Prostate gland (tissue), 2 donors: ENCODE results near the gene LAMA2.

ENCODE experiments used
- POLR2A ChIP-seq: fragments of 450-650 bp; IDR thresholded peaks from one replicate; pipeline ENCODE4 v1.6.1; 2016; ENCODE audit warnings: antibody characterized with exemption, mild to moderate bottlenecking
- POLR2AphosphoS5 ChIP-seq: sonication (generic); formaldehyde crosslinking; IDR thresholded peaks from one replicate; pipeline ENCODE4 v1.6.1; 2017; ENCODE audit warnings: antibody characterized with exemption
- TF ChIP-seq, protein P1 (sequence below), 4 experiments: fragments of 200-600 bp in 2 of 4; fragments of 450-650 bp in 2 of 4; sonication (generic) in 2 of 4; IDR thresholded peaks; 1 replicate in 3 of 4; 2 replicates in 1 of 4; pipeline ENCODE4 v1.5.1; 2016 to 2019; ENCODE audit warnings: antibody characterized with exemption in 4 of 4, mild to moderate bottlenecking in 2 of 4, moderate library complexity in 2 of 4

DNA sequence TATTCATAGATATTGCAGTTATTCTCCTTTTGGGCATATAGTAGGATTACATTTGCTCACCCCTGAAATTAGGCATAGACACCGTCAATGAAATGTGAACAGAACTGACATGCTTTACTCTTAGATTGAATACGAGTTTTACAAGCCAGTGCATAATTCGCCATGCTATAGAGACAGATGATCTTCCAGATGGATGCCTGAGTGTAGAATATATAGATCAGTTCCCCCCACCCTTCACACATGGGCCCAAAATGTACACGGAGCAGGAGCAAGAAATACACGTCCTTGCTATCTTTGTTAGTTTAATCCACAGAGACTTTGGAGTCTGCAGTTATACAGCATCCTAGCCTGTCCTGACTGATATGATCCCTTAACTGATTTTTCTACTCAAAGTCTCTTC, 47.4 kb downstream of the LAMA2 start:
- TF ChIP-seq, protein P1, sequence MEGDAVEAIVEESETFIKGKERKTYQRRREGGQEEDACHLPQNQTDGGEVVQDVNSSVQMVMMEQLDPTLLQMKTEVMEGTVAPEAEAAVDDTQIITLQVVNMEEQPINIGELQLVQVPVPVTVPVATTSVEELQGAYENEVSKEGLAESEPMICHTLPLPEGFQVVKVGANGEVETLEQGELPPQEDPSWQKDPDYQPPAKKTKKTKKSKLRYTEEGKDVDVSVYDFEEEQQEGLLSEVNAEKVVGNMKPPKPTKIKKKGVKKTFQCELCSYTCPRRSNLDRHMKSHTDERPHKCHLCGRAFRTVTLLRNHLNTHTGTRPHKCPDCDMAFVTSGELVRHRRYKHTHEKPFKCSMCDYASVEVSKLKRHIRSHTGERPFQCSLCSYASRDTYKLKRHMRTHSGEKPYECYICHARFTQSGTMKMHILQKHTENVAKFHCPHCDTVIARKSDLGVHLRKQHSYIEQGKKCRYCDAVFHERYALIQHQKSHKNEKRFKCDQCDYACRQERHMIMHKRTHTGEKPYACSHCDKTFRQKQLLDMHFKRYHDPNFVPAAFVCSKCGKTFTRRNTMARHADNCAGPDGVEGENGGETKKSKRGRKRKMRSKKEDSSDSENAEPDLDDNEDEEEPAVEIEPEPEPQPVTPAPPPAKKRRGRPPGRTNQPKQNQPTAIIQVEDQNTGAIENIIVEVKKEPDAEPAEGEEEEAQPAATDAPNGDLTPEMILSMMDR (IDR thresholded peaks at IDR 0.05) = no peak
- no peak for TF ChIP-seq POLR2A
- no peak for TF ChIP-seq POLR2AphosphoS5
